IMR-90 (cell line): ENCODE data around the gene FAR2. TPM values are rescaled to one million over a fixed set of nuclear protein-coding genes. Genes with fewer than 3 reads are reported as not detected.

Experiments
- ATAC-seq: fragments of 200-7000 bp; cut with Tn5 transposase; 2 replicates; pipeline ENCODE4 v1.9.1; 2020; ENCODE audit warnings: low read depth, mild to moderate bottlenecking, moderate library complexity
- BruUV-seq: library from RNA; stranded (reverse); fragments of 400-500 nt; replicated peaks from 2 replicates; lab custom pipeline; 2021; lab: Mats Ljungman, UMichigan
- CTCF ChIA-PET: fragments of 300-600 bp; formaldehyde crosslinking; extraction: SDS; loops from one replicate; lab custom pipeline; 2021; ENCODE audit warnings: antibody characterized with exemption; lab: Yijun Ruan, JAX
- POLR2A ChIA-PET: fragments of 300-600 bp; sonication (Branson Sonifier 250); formaldehyde crosslinking; loops from one replicate; lab custom pipeline; 2022; ENCODE audit warnings: antibody characterized with exemption; ENCODE audit not compliant: unreplicated experiment; lab: Charles Lee
- DNase-seq: peaks from one replicate; pipeline ENCODE4 v3.0.0; 2013
- H2AFZ ChIP-seq: replicated peaks from 2 replicates; pipeline ENCODE3; 2013; ENCODE audit warnings: low read length, mild to moderate bottlenecking; ENCODE audit not compliant: poor library complexity
- H2AK5ac ChIP-seq: 2 replicates; pipeline ENCODE4 v1.6.1; 2013; ENCODE audit warnings: low read depth, low read length, inconsistent platforms
- H2AK9ac ChIP-seq: replicated peaks from 2 replicates; pipeline ENCODE3; 2013; ENCODE audit warnings: mild to moderate bottlenecking, low read depth, low read length, moderate library complexity; ENCODE audit not compliant: poor library complexity
- H2BK120ac ChIP-seq: 2 replicates; pipeline ENCODE4 v1.6.1; 2013; ENCODE audit warnings: low read depth, low read length, inconsistent platforms
- H2BK15ac ChIP-seq: 3 replicates; pipeline ENCODE4 v1.6.1; 2013; ENCODE audit warnings: low read depth, low read length, inconsistent platforms
- H2BK20ac ChIP-seq: 2 replicates; pipeline ENCODE4 v1.6.1; 2013; ENCODE audit warnings: low read depth, mild to moderate bottlenecking, inconsistent platforms, low read length, moderate library complexity
- H2BK5ac ChIP-seq: 2 replicates; pipeline ENCODE4 v1.6.1; 2013; ENCODE audit warnings: mild to moderate bottlenecking, low read depth, low read length, inconsistent platforms; ENCODE audit not compliant: poor library complexity, severe bottlenecking
- H3K14ac ChIP-seq: replicated peaks from 2 replicates; pipeline ENCODE4 v1.6.1; 2013; ENCODE audit warnings: low read depth, low read length, inconsistent platforms
- H3K18ac ChIP-seq: 2 replicates; pipeline ENCODE4 v1.6.1; 2013; ENCODE audit warnings: low read depth, low read length, control low read depth
- H3K23ac ChIP-seq: 2 replicates; pipeline ENCODE4 v1.6.1; 2013; ENCODE audit warnings: low read depth, low read length, inconsistent platforms
- H3K27ac ChIP-seq: 2 replicates; pipeline ENCODE4 v1.5.1; 2013; ENCODE audit warnings: mild to moderate bottlenecking, control low read depth, low read length; ENCODE audit not compliant: insufficient read depth
- H3K27me3 ChIP-seq: 2 replicates; pipeline ENCODE4 v1.6.1; 2013; ENCODE audit warnings: low read length; ENCODE audit not compliant: control insufficient read depth, insufficient read depth
- H3K36me3 ChIP-seq: 2 replicates; pipeline ENCODE4 v1.6.1; 2013; ENCODE audit warnings: low read length, mixed read lengths; ENCODE audit not compliant: control insufficient read depth, insufficient read depth
- H3K4ac ChIP-seq: 2 replicates; pipeline ENCODE4 v1.6.1; 2013; ENCODE audit warnings: low read depth, low read length, inconsistent platforms
- H3K4me1 ChIP-seq: 2 replicates; pipeline ENCODE4 v1.6.1; 2013; ENCODE audit warnings: low read length, mixed read lengths; ENCODE audit not compliant: control insufficient read depth, insufficient read depth
- H3K4me2 ChIP-seq: 2 replicates; pipeline ENCODE4 v1.6.1; 2013; ENCODE audit warnings: low read depth, mild to moderate bottlenecking, control low read depth, low read length, moderate library complexity
- H3K4me3 ChIP-seq: 2 replicates; pipeline ENCODE4 v1.5.1; 2013; ENCODE audit warnings: low read depth, mild to moderate bottlenecking, control low read depth, low read length, moderate library complexity; ENCODE audit not compliant: insufficient read depth
- H3K56ac ChIP-seq: 2 replicates; pipeline ENCODE4 v1.6.1; 2013; ENCODE audit warnings: low read length, inconsistent platforms; ENCODE audit not compliant: insufficient read depth; ENCODE audit errors: extremely low read depth
- H3K79me1 ChIP-seq, 2 experiments: 2 replicates each; pipeline ENCODE4 v1.6.1; 2013; ENCODE audit warnings: low read length in 2 of 2, inconsistent platforms in 1 of 2, low read depth in 1 of 2
- H3K9ac ChIP-seq: 2 replicates; pipeline ENCODE4 v1.6.1; 2013; ENCODE audit warnings: low read depth, low read length, control low read depth
- H3K9me1 ChIP-seq: 2 replicates; pipeline ENCODE4 v1.6.1; 2013; ENCODE audit warnings: low read length, inconsistent platforms; ENCODE audit not compliant: insufficient read depth
- H3K9me3 ChIP-seq: 2 replicates; pipeline ENCODE4 v1.6.1; 2013; ENCODE audit warnings: low read length; ENCODE audit not compliant: control insufficient read depth, insufficient read depth
- H4K20me1 ChIP-seq: 2 replicates; pipeline ENCODE4 v1.6.1; 2013; ENCODE audit warnings: low read length, inconsistent platforms; ENCODE audit not compliant: insufficient read depth
- H4K5ac ChIP-seq: 2 replicates; pipeline ENCODE4 v1.6.1; 2013; ENCODE audit warnings: mild to moderate bottlenecking, low read depth, low read length, control low read depth
- H4K8ac ChIP-seq, 2 experiments: 2 replicates each; pipeline ENCODE4 v1.6.1; 2013; ENCODE audit warnings: low read depth in 2 of 2, low read length in 2 of 2, control low read depth in 1 of 2, inconsistent platforms in 1 of 2
- H4K91ac ChIP-seq: 2 replicates; pipeline ENCODE4 v1.6.1; 2013; ENCODE audit warnings: low read depth, low read length, inconsistent platforms; ENCODE audit not compliant: insufficient read depth
- BHLHE40 ChIP-seq: fragments of 150-350 bp; IDR thresholded peaks from 2 replicates; pipeline ENCODE4 v1.6.1; 2016; ENCODE audit warnings: mild to moderate bottlenecking, low read depth, low read length
- CEBPB ChIP-seq: IDR thresholded peaks from 2 replicates; pipeline ENCODE4 v1.6.1; 2012; ENCODE audit warnings: low read depth, low read length, improper control_type of control experiment
- CHD1 ChIP-seq: IDR thresholded peaks from 2 replicates; pipeline ENCODE4 v1.6.1; 2012; ENCODE audit warnings: low read depth, low read length, improper control_type of control experiment
- ELK1 ChIP-seq: fragments of 150-350 bp; IDR thresholded peaks from 2 replicates; pipeline ENCODE4 v1.6.1; 2016; ENCODE audit warnings: low read depth, mild to moderate bottlenecking, low read length, moderate library complexity, borderline replicate concordance
- FOS ChIP-seq: fragments of 150-350 bp; IDR thresholded peaks from 2 replicates; pipeline ENCODE4 v1.6.1; 2016; ENCODE audit warnings: low read depth, low read length
- MAFK ChIP-seq: IDR thresholded peaks from 2 replicates; pipeline ENCODE4 v1.6.1; 2012; ENCODE audit warnings: low read depth, low read length, improper control_type of control experiment
- MAZ ChIP-seq: IDR thresholded peaks from 2 replicates; pipeline ENCODE4 v1.6.1; 2012; ENCODE audit warnings: low read depth, mild to moderate bottlenecking, low read length, improper control_type of control experiment, moderate library complexity, borderline replicate concordance
- MXI1 ChIP-seq: IDR thresholded peaks from 2 replicates; pipeline ENCODE4 v1.6.1; 2012; ENCODE audit warnings: low read depth, mild to moderate bottlenecking, low read length, moderate library complexity, borderline replicate concordance
- NFE2L2 ChIP-seq: fragments of 150-350 bp; IDR thresholded peaks from 2 replicates; pipeline ENCODE4 v1.6.1; 2016; ENCODE audit warnings: low read depth, mild to moderate bottlenecking, low read length
- POLR2A ChIP-seq: IDR thresholded peaks from 2 replicates; pipeline ENCODE4 v1.6.1; 2012; ENCODE audit warnings: mild to moderate bottlenecking, low read depth, low read length
- RAD21 ChIP-seq: IDR thresholded peaks from 2 replicates; pipeline ENCODE4 v1.6.1; 2012; ENCODE audit warnings: low read length, improper control_type of control experiment
- RCOR1 ChIP-seq: IDR thresholded peaks from 2 replicates; pipeline ENCODE4 v1.6.1; 2012; ENCODE audit warnings: mild to moderate bottlenecking, low read length, improper control_type of control experiment; ENCODE audit not compliant: insufficient replicate concordance
- RFX5 ChIP-seq: IDR thresholded peaks from 2 replicates; pipeline ENCODE4 v1.8.0; 2012; ENCODE audit warnings: low read depth, mild to moderate bottlenecking, low read length, moderate library complexity
- SMC3 ChIP-seq: fragments of 150-350 bp; IDR thresholded peaks from 2 replicates; pipeline ENCODE4 v1.6.1; 2016; ENCODE audit warnings: low read depth, mild to moderate bottlenecking, antibody characterized with exemption, low read length, moderate library complexity
- WGBS, 2 experiments: methylation state at CpG; one replicate each; pipeline versions ENCODE4 v1.1.5 to v1.1.7; 2013; ENCODE audit warnings: missing lambda C conversion rate in 2 of 2; ENCODE audit not compliant: insufficient read length in 1 of 2; ENCODE audit errors: extremely low coverage in 2 of 2; 5-methylcytosine and 5-hydroxymethylcytosine counted together
- dilution Hi-C: fragments of 300-500 bp; cut with HindIII; formaldehyde crosslinking; loops from one replicate; pipeline ENCODE4 v1.14.3; 2018; ENCODE audit warnings: low sequenced_read_pairs; ENCODE audit not compliant: unreplicated experiment
- in situ Hi-C: fragments of 300-500 bp; cut with MboI; formaldehyde crosslinking; loops from 3 replicates; pipeline ENCODE4 v1.14.3; 2019; ENCODE audit warnings: low sequenced_read_pairs, inconsistent platforms, mixed read lengths
- intact Hi-C: fragments of 100-400 bp; cut with micrococcal nuclease; formaldehyde crosslinking; loops from 2 replicates; pipeline ENCODE4 v1.10.0; 2022
- polyA plus RNA-seq, 3 experiments: library from polyadenylated mRNA; depleted of rRNA; stranded (reverse); fragments of >200 nt; gene quantifications; 2 replicates each; pipeline ENCODE4 v1.2.3, GENCODE V29; 2012; ENCODE audit warnings: low replicate concordance in 1 of 3
- total RNA-seq: library from RNA; depleted of rRNA; stranded (reverse); fragments of >200 nt; gene quantifications from 2 replicates; pipeline ENCODE4 v1.2.3, GENCODE V29; 2012
- TF ChIP-seq, protein P1 (sequence below): conservative IDR thresholded peaks from 2 replicates; pipeline ENCODE4 v1.5.1; 2012; ENCODE audit warnings: mild to moderate bottlenecking, low read depth, low read length, improper control_type of control experiment

The FAR2 gene
- total and polyA plus RNA-seq, 2 of the 4 experiments (the other 2 are of a cell fraction): 1.1 to 2.0 TPM

- DNase-seq: no peak
- Histone ChIP-seq H4K5ac (no peak overlapping the region), H2BK120ac (no peak overlapping the region), H3K9me1 (no peaks in the 10 kb centered on the region), H3K9ac (no peak overlapping the region), H3K4me3 (no peak overlapping the region), H3K27ac (no peak overlapping the region), H2AK5ac (no peak overlapping the region), H3K9me3 (no peaks in the 10 kb centered on the region), H2AFZ (no peak overlapping the region), H2BK20ac (no peak overlapping the region), H3K4ac (no peak overlapping the region), H4K20me1 (no peaks in the 10 kb centered on the region), H3K56ac (no peak overlapping the region), H2BK15ac (no peak overlapping the region), H3K18ac (no peak overlapping the region), H4K91ac (no peak overlapping the region), H2AK9ac (no peak overlapping the region), H3K14ac (no peak overlapping the region), H3K23ac (no peak overlapping the region), H3K4me2 (no peak overlapping the region), H3K4me1 (no peaks in the 10 kb centered on the region), H3K27me3 (no peaks in the 10 kb centered on the region), H3K79me1 (no peaks in the 10 kb centered on the region), H4K8ac (no peak overlapping the region), H3K36me3 (no peaks in the 10 kb centered on the region), H2BK5ac (no peak overlapping the region)
- dilution Hi-C loops (no loop called here), in situ Hi-C loops (no loop called here), intact Hi-C loops (no loop called here)
- ChIA-PET POLR2A (no interaction called here), CTCF (no interaction called here)
- BruUV-seq: no TSS peak
- ATAC-seq: no peak
- no CpG with 5 or more reads among the region's 3 CpGs for WGBS, 2 experiments
- TF ChIP-seq POLR2A (no peak), RAD21 (no peak), NFE2L2 (no peak), MAZ (no peak), CHD1 (no peak), RFX5 (no peak), BHLHE40 (no peak), ELK1 (no peak), FOS (no peak), MAFK (no peak), RCOR1 (no peak), MXI1 (no peak), CEBPB (no peak), SMC3 (no peak)
- TF ChIP-seq, protein P1, sequence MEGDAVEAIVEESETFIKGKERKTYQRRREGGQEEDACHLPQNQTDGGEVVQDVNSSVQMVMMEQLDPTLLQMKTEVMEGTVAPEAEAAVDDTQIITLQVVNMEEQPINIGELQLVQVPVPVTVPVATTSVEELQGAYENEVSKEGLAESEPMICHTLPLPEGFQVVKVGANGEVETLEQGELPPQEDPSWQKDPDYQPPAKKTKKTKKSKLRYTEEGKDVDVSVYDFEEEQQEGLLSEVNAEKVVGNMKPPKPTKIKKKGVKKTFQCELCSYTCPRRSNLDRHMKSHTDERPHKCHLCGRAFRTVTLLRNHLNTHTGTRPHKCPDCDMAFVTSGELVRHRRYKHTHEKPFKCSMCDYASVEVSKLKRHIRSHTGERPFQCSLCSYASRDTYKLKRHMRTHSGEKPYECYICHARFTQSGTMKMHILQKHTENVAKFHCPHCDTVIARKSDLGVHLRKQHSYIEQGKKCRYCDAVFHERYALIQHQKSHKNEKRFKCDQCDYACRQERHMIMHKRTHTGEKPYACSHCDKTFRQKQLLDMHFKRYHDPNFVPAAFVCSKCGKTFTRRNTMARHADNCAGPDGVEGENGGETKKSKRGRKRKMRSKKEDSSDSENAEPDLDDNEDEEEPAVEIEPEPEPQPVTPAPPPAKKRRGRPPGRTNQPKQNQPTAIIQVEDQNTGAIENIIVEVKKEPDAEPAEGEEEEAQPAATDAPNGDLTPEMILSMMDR: no peak
Observed at GRCh38 chr12:29208936-29209701, 60.0 kb downstream of the FAR2 start.
